GM23338 (cell line): ENCODE data around the gene NHS. TPM values are rescaled to one million over a fixed set of nuclear protein-coding genes. Genes with fewer than 3 reads are reported as not detected.

Experiments
- ATAC-seq: fragments of 200-7000 bp; cut with Tn5 transposase; 3 replicates; pipeline ENCODE4 v1.9.1; 2020
- DNase-seq: peaks from one replicate; pipeline ENCODE4 v3.0.0-alpha.2; 2015; ENCODE audit warnings: low spot score
- H2AFZ ChIP-seq: fragments of 200-600 bp; sonication (generic); 2 replicates; pipeline ENCODE4 v1.8.0; 2016; ENCODE audit warnings: antibody characterized with exemption, mild to moderate bottlenecking, moderate library complexity
- H3F3A ChIP-seq: fragments of 200-600 bp; sonication (generic); replicated peaks from 2 replicates; pipeline ENCODE4 v1.8.0; 2017; ENCODE audit warnings: antibody characterized with exemption, mixed run types, low read depth
- H3K27ac ChIP-seq: fragments of 200-600 bp; sonication (generic); 2 replicates; pipeline ENCODE4 v1.6.1; 2016; ENCODE audit warnings: low read depth
- H3K27me3 ChIP-seq: fragments of 200-600 bp; sonication (generic); 2 replicates; pipeline ENCODE4 v1.8.0; 2016; ENCODE audit warnings: mild to moderate bottlenecking, mixed run types, moderate library complexity; ENCODE audit not compliant: insufficient read depth
- H3K36me3 ChIP-seq: fragments of 200-600 bp; sonication (generic); 2 replicates; pipeline ENCODE4 v1.8.0; 2016; ENCODE audit warnings: mild to moderate bottlenecking; ENCODE audit not compliant: insufficient read depth
- H3K4me1 ChIP-seq: fragments of 200-600 bp; sonication (generic); 2 replicates; pipeline ENCODE4 v1.8.0; 2016; ENCODE audit warnings: mild to moderate bottlenecking, moderate library complexity; ENCODE audit not compliant: insufficient read depth
- H3K4me2 ChIP-seq: fragments of 200-600 bp; sonication (generic); 2 replicates; pipeline ENCODE4 v1.7.1; 2017; ENCODE audit warnings: mixed run types
- H3K4me3 ChIP-seq: fragments of 200-600 bp; sonication (generic); 2 replicates; pipeline ENCODE4 v1.6.1; 2016; ENCODE audit warnings: mixed run types
- H3K79me2 ChIP-seq: fragments of 200-600 bp; sonication (generic); replicated peaks from 2 replicates; pipeline ENCODE4 v1.8.0; 2017; ENCODE audit warnings: mild to moderate bottlenecking; ENCODE audit not compliant: insufficient read depth
- H3K9me2 ChIP-seq: fragments of 200-600 bp; sonication (generic); 2 replicates; pipeline ENCODE4 v1.8.0; 2017; ENCODE audit not compliant: insufficient read depth
- H4K20me1 ChIP-seq: fragments of 200-600 bp; sonication (generic); replicated peaks from 2 replicates; pipeline ENCODE4 v1.8.0; 2017; ENCODE audit warnings: mild to moderate bottlenecking; ENCODE audit not compliant: insufficient read depth
- H3K27ac Mint-ChIP-seq: 2 replicates; pipeline ENCODE4 v1.8.0; 2020; ENCODE audit warnings: inconsistent platforms, mild to moderate bottlenecking, moderate library complexity, mixed read lengths
- H3K27me3 Mint-ChIP-seq: 3 replicates; pipeline ENCODE4 v1.8.0; 2022; ENCODE audit warnings: low read depth, mild to moderate bottlenecking, moderate library complexity, mixed read lengths, inconsistent platforms; ENCODE audit not compliant: insufficient read depth, poor library complexity
- H3K36me3 Mint-ChIP-seq: 3 replicates; pipeline ENCODE4 v1.8.0; 2021; ENCODE audit warnings: low read depth, mild to moderate bottlenecking, inconsistent platforms, moderate library complexity, mixed read lengths
- H3K4me1 Mint-ChIP-seq: 3 replicates; pipeline ENCODE4 v1.8.0; 2020; ENCODE audit warnings: mild to moderate bottlenecking, inconsistent platforms, mixed read lengths
- H3K4me3 Mint-ChIP-seq: 3 replicates; pipeline ENCODE4 v1.8.0; 2021; ENCODE audit warnings: moderate library complexity, mild to moderate bottlenecking, inconsistent platforms, mixed read lengths
- H3K9me3 Mint-ChIP-seq: 3 replicates; pipeline ENCODE4 v1.8.0; 2020; ENCODE audit warnings: moderate library complexity, mild to moderate bottlenecking, inconsistent platforms, mixed read lengths
- CREB1 ChIP-seq: fragments of 250-450 bp; sonication (Bioruptor Pico); IDR thresholded peaks from 2 replicates; pipeline ENCODE4 v1.5.0; 2020; ENCODE audit warnings: low read depth, mild to moderate bottlenecking, moderate library complexity
- CTCF ChIP-seq, 2 experiments: fragments of 200-600 bp in 1 of 2; sonication (generic) in 1 of 2; conservative IDR thresholded peaks; 2 replicates each; pipeline versions ENCODE4 v1.5.1 to v1.6.1; 2016 to 2017; ENCODE audit warnings: antibody characterized with exemption in 2 of 2, low read depth in 2 of 2, mild to moderate bottlenecking in 2 of 2, moderate library complexity in 1 of 2
- NANOG ChIP-seq: IDR thresholded peaks from 2 replicates; pipeline ENCODE4 v1.6.1; 2016; ENCODE audit warnings: antibody characterized with exemption, borderline replicate concordance
- REST ChIP-seq: IDR thresholded peaks from one replicate; pipeline ENCODE4 v1.6.1; 2018; ENCODE audit warnings: antibody characterized with exemption; ENCODE audit not compliant: unreplicated experiment
- STAT1 ChIP-seq: IDR thresholded peaks from one replicate; pipeline ENCODE4 v1.6.1; 2016; ENCODE audit warnings: antibody characterized with exemption; ENCODE audit not compliant: unreplicated experiment
- ZNF331 ChIP-seq: fragments of 250-450 bp; sonication (Bioruptor Pico); IDR thresholded peaks from 2 replicates; pipeline ENCODE4 v1.5.0; 2020; ENCODE audit warnings: low read depth, mild to moderate bottlenecking, moderate library complexity
- ZNF462 ChIP-seq: fragments of 250-450 bp; sonication (Bioruptor Pico); IDR thresholded peaks from 2 replicates; pipeline ENCODE4 v1.5.0; 2020; ENCODE audit warnings: mild to moderate bottlenecking, moderate library complexity
- polyA plus RNA-seq: library from polyadenylated mRNA; unstranded; fragments of >200 nt; fragmentation: Nextera tagmentation; extraction: Ambion mirVana; gene quantifications from 2 replicates; pipeline ENCODE4 v1.2.1, GENCODE V29; 2016
- total RNA-seq: library from RNA; depleted of rRNA; stranded (reverse); fragments of >200 nt; shearing (Covaris generic); gene quantifications from 2 replicates; pipeline ENCODE4 v1.2.3, GENCODE V29; 2014

The NHS gene
- total and polyA plus RNA-seq, 2 experiments from 2014 or later: 1.8 to 8.2 TPM

GRCh38 chrX:17596546-17597205 lies 221.7 kb downstream of the NHS start:
- Histone ChIP-seq H3K4me2 (no peak overlapping the region), H4K20me1 (no peaks in the 10 kb centered on the region), H3K4me1 (peaks cover 17% of the 10 kb centered on the region), H3K79me2 (no peaks in the 10 kb centered on the region), H3K36me3 (no peaks in the 10 kb centered on the region), H3K4me3 (no peak overlapping the region), H3K9me2 (no peaks in the 10 kb centered on the region), H3F3A (no peaks in the 10 kb centered on the region), H3K27ac (no peak overlapping the region), H2AFZ (no peak overlapping the region), H3K27me3 (peaks cover 5% of the 10 kb centered on the region; the same call in 1 of the 2 replicates)
- peaks cover 19% of the 10 kb centered on the region for H3K4me1 Mint-ChIP-seq
- no peak for ATAC-seq
- H3K27ac Mint-ChIP-seq: no peak overlapping the region
- no peaks in the 10 kb centered on the region for H3K36me3 Mint-ChIP-seq
- no peaks in the 10 kb centered on the region for H3K9me3 Mint-ChIP-seq
- TF ChIP-seq CTCF (conservative IDR thresholded peaks at IDR 0.05; ENCODE audit: low read depth in 2 of 2): no peak
- TF ChIP-seq CREB1 (CRISPR knock-in tag): no peak
- no peak for TF ChIP-seq STAT1
- no peak for TF ChIP-seq ZNF331 (CRISPR knock-in tag)
- no peak for TF ChIP-seq ZNF462
- no peak for TF ChIP-seq NANOG
- no peak for TF ChIP-seq REST
- DNase-seq: no peak
- H3K4me3 Mint-ChIP-seq: no peak overlapping the region
- peaks cover 6% of the 10 kb centered on the region for H3K27me3 Mint-ChIP-seq
